ENCODE measurements around the gene SDHB. TPM values are rescaled to one million over a fixed set of nuclear protein-coding genes. Genes with fewer than 3 reads are reported as not detected.
A peak's percentile ranks its signal among the peaks of the same experiment; 100 is the strongest.

The SDHB gene
- total RNA-seq, 1 donor from 2014 or later, result 44.9 TPM

DNA sequence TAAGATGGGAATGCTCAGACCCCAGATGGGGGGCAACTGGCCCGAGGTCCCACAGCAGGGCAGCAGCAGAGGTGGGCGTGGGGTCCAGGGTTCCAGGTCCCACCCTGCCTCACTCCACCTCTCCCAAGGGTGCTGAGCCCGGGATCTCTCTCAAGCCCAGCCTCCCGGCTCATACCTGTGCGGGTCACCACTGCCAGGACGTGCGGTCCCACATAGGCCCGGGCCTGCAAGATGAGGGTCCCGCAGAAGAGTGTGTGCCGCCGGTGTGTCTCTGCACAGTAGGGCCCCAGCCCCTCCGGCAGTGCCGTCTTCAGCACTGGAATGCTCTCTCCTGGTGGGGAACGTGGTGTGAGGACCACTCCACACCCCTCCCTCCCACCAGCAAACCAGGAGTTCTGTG, 57.0 kb downstream of the SDHB start:
- no peak for DNase-seq (ENCODE audit: low spot score)
- no peak overlapping the region for H3K4me3 Mint-ChIP-seq (ENCODE audit: unreplicated experiment)

DNA sequence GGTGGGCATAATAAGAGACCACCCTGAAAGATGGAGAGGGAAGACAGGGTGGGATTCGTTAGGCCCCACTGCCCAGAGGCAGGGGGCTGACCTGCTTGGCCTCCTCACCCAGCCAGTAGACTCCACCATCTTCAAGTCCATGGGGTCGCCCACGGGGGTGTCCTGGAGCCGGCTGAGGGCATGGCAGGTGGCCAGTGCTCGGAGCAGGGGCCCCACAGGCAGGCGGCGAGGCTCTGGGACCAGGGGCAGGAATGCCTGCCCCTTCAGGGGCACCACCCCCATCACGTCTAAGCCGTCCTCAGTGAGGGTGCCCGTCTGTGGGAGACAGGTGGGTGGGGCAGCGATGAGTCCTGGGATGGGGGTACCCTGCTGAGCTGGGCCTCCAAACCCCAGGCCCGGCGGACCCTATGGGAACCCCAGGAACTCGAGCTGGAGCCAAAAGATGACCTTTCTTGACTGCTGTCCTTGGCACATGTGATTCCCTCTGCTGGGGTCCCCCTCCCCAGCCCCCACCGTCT, 60.3 kb downstream of the SDHB start:
- TF ChIP-seq, protein P1, sequence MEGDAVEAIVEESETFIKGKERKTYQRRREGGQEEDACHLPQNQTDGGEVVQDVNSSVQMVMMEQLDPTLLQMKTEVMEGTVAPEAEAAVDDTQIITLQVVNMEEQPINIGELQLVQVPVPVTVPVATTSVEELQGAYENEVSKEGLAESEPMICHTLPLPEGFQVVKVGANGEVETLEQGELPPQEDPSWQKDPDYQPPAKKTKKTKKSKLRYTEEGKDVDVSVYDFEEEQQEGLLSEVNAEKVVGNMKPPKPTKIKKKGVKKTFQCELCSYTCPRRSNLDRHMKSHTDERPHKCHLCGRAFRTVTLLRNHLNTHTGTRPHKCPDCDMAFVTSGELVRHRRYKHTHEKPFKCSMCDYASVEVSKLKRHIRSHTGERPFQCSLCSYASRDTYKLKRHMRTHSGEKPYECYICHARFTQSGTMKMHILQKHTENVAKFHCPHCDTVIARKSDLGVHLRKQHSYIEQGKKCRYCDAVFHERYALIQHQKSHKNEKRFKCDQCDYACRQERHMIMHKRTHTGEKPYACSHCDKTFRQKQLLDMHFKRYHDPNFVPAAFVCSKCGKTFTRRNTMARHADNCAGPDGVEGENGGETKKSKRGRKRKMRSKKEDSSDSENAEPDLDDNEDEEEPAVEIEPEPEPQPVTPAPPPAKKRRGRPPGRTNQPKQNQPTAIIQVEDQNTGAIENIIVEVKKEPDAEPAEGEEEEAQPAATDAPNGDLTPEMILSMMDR (IDR thresholded peaks at IDR 0.05; ENCODE audit: unreplicated experiment), result no peak
- Mint-ChIP-seq H3K9me3 (ENCODE audit: unreplicated experiment) (no peaks in the 10 kb centered on the region), H3K4me1 (ENCODE audit: unreplicated experiment) (no peaks in the 10 kb centered on the region), H3K4me3 (ENCODE audit: unreplicated experiment) (no peak overlapping the region), H3K27me3 (ENCODE audit: unreplicated experiment) (peaks cover 3% of the 10 kb centered on the region), H3K27ac (ENCODE audit: unreplicated experiment) (no peak overlapping the region), H3K36me3 (ENCODE audit: low read depth, unreplicated experiment) (peaks cover 11% of the 10 kb centered on the region)
- no peak for DNase-seq (ENCODE audit: low spot score)

More for the DNA sequence above, 57.0 kb downstream of the SDHB start:
- Mint-ChIP-seq H3K4me1 (ENCODE audit: unreplicated experiment) (no peaks in the 10 kb centered on the region), H3K27ac (ENCODE audit: unreplicated experiment) (no peak overlapping the region), H3K9me3 (ENCODE audit: unreplicated experiment) (no peaks in the 10 kb centered on the region), H3K27me3 (ENCODE audit: unreplicated experiment) (peaks cover 6% of the 10 kb centered on the region), H3K36me3 (ENCODE audit: low read depth, unreplicated experiment) (peaks cover 17% of the 10 kb centered on the region)
- TF ChIP-seq, protein P1 (IDR thresholded peaks at IDR 0.05; ENCODE audit: unreplicated experiment), result no peak

DNA sequence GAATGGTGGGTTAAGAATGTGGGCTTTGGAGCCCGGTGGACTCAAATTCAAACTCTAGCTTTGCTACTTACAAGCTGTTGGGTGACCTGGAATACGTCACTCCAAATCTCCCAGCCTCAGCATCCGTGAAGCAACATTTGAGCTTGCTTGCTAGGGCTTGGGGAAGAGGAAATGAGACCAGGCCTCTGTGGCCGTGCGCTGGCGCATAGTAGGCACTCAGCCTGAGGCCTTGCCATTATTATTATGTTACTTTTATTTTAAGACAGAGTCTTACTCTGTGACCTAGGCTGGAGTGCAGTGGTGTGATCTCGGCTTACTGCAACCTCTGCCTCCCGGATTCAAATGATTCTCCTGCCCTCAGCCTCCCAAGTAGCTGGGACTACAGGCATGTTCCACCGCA, 61.2 kb downstream of the SDHB start:
- Mint-ChIP-seq H3K36me3 (ENCODE audit: low read depth, unreplicated experiment) (peaks cover 7% of the 10 kb centered on the region), H3K4me3 (ENCODE audit: unreplicated experiment) (no peak overlapping the region), H3K27ac (ENCODE audit: unreplicated experiment) (no peak overlapping the region), H3K9me3 (ENCODE audit: unreplicated experiment) (no peaks in the 10 kb centered on the region), H3K4me1 (ENCODE audit: unreplicated experiment) (no peaks in the 10 kb centered on the region), H3K27me3 (ENCODE audit: unreplicated experiment) (peaks cover 3% of the 10 kb centered on the region)
- TF ChIP-seq, protein P1 (IDR thresholded peaks at IDR 0.05; ENCODE audit: unreplicated experiment), result no peak
- no peak for DNase-seq (ENCODE audit: low spot score)

DNA sequence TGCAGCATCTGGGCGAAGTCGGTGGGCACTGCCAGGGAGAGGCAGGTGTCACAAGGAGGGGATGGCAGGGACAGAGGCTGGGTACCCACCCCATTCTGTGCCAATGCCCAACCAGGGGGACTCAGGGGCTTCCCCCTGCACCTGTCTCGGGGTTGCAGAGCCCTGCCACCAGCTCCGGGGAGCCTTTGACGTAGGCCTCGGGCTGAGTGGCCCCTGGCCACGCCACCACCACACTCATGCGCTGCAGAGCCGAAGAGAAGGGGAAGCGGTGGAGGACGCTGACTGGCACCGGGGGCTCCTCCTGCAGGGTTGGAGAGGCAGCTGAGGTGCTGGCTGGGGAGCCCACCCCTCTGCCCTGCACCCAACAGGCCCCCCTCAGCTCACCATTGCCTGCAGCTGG, 61.7 kb downstream of the SDHB start:
- no peak for DNase-seq (ENCODE audit: low spot score)
- TF ChIP-seq, protein P1 (IDR thresholded peaks at IDR 0.05; ENCODE audit: unreplicated experiment), result no peak
- H3K27ac Mint-ChIP-seq (ENCODE audit: unreplicated experiment), result no peak overlapping the region
- H3K4me1 Mint-ChIP-seq (ENCODE audit: unreplicated experiment), result no peaks in the 10 kb centered on the region
- H3K36me3 Mint-ChIP-seq (ENCODE audit: low read depth, unreplicated experiment), result peaks cover 7% of the 10 kb centered on the region
- H3K9me3 Mint-ChIP-seq (ENCODE audit: unreplicated experiment), result no peaks in the 10 kb centered on the region
- no peak overlapping the region for H3K4me3 Mint-ChIP-seq (ENCODE audit: unreplicated experiment)
- peaks cover 3% of the 10 kb centered on the region for H3K27me3 Mint-ChIP-seq (ENCODE audit: unreplicated experiment)

DNA sequence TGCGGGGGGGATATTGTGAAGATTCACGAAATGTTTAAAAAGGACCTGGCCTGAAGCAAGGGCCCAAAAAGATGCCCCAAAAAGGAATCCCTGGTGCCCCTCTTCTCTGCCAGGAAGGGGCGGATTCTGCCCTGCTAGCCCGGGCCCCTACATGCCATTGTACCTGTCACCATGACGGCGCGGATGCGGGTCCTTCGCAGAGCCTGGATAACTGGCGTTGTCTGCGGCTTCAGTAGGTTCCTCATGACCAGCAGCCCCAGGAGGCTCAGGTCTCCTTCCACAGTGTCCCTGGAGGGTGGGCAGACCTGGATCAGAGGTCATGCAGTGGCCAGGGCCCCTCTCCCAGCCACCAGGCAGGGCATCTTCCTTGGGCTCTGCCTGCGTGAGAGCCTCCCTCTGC, 62.3 kb downstream of the SDHB start:
- TF ChIP-seq, protein P1 (IDR thresholded peaks at IDR 0.05; ENCODE audit: unreplicated experiment), result no peak
- no peak for DNase-seq (ENCODE audit: low spot score)
- H3K27me3 Mint-ChIP-seq (ENCODE audit: unreplicated experiment), result peaks cover 3% of the 10 kb centered on the region
- H3K9me3 Mint-ChIP-seq (ENCODE audit: unreplicated experiment), result no peaks in the 10 kb centered on the region
- peak overlapping the region; percentile 33 for H3K4me3 Mint-ChIP-seq (ENCODE audit: unreplicated experiment)
- H3K36me3 Mint-ChIP-seq (ENCODE audit: low read depth, unreplicated experiment), result peaks cover 7% of the 10 kb centered on the region
- H3K27ac Mint-ChIP-seq (ENCODE audit: unreplicated experiment), result no peak overlapping the region
- H3K4me1 Mint-ChIP-seq (ENCODE audit: unreplicated experiment), result no peaks in the 10 kb centered on the region
